EH (cell line): Measurements from ENCODE around the gene LRRC8B.

ENCODE experiments used
- DNase-seq: peaks from one replicate; pipeline ENCODE4 v3.0.0-alpha.2; 2015; ENCODE audit warnings: low read depth

Gene LRRC8B

DNA sequence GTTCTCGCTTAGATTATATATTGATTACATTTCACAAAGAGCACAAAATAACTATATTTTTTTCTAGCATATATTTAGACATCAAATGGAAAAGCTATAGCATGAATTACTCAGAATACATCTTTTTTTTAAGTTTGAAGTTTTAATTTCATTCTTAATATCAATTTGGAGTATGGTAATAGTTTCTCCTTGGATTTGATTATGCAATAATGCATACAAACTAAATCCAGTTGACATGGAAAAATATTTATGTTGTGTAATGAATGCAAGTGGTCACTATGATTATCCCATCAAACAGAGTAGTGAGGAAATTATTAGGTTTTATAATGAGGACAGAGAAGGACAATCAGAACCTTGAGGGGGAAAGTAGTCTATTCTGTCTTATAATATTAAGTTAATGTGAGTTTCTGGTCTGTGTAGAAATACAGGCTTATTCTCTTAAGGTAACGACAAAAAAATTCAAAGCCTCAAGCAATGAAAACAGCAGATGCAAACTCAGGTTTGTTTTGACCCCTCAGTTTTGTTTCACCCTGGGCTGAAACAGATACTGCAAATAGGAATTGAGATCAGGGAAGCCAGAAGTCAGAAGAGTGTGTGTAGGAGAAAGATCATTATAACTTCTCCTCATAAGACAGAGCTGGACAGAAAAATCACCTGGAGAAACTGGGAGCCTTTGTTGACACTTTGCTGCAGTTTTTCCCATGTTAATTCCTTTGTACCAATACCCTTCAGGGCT, 23.7 kb downstream of the LRRC8B start:
- no peak for DNase-seq

DNA sequence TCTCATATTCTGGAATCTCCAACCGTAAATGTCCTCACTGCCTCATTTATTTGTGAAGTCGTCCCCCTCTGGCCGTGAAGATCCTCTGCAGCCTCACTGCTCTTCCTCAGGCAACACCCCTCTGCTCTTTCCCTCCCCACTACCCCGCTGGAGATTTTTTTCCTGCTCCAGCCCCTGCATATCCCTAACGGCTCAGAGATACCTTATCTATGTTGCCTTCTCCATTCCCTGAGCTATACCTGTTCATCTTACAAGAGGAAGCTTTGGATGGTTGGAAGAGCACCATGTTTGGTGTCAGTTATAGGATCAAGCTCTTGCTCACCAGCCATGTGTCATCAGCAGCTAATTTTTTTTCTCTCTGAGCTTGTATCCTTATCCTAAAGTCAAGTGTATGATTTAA, 26.4 kb downstream of the LRRC8B start:
- no peak for DNase-seq

DNA sequence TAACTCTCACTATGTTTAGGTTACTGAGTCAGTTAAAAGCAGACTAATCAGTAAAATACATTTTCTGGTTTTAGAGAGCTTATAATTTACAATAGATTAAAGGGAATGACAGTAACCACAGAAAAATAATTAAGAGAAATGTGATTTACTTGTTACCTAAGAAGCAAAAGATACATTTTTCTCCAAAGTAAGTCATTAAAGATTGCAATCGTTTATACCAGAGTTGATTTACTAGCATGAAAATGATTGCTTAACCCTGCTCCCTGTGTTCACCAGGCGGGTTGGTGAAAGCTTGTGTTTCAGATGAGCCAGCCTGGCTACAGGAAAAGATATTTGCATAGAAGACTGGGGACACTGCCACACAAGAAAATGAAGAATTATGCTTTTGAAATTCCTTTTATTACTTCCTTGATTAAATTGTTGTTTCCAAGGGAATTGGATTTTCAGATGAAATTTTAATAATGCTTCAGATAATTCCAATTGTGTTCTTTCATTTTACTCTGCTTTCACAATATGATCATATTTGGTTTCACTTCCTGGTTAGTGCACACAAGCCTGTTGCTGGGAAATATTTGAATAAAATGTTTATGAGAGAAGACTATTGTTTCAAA, 27.9 kb downstream of the LRRC8B start:
- no peak for DNase-seq

DNA sequence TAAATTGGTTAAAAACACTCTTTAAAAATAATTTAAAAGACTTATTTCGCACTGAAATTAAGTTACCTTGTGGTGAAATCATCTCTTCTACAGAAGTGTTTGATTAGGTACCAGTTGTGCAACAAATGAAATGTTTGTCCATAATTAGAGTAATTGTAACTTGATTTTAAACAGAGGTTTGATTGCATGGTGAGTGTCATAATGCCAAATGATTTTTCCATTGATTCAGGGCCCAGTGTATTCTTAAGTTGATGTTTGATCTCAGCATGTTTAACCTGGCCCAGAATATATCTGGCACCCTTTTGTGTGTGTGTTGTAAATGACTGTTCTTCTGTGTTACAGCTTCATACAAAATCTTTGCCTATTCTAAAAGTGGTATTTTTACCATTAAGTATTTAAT, 28.5 kb downstream of the LRRC8B start:
- no peak for DNase-seq

DNA sequence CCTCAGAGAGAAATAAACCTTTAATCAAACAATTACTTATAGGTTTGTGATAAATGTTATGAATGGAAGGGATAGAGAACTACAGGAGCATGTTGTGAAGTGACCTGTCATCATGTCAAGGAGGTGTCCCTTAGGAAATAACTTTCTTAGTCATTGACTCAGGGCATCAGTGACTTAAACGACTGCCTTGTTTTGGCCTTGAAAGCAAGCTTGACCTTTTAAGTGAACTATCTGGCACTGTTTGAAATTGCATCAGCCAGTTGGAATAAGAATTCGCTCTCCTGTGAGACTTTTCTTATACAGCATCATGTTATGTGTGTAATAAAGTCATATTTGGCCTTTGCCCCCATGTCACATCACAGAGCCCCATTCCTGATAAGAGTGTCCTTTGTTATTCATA, 30.9 kb downstream of the LRRC8B start:
- DNase-seq = no peak

DNA sequence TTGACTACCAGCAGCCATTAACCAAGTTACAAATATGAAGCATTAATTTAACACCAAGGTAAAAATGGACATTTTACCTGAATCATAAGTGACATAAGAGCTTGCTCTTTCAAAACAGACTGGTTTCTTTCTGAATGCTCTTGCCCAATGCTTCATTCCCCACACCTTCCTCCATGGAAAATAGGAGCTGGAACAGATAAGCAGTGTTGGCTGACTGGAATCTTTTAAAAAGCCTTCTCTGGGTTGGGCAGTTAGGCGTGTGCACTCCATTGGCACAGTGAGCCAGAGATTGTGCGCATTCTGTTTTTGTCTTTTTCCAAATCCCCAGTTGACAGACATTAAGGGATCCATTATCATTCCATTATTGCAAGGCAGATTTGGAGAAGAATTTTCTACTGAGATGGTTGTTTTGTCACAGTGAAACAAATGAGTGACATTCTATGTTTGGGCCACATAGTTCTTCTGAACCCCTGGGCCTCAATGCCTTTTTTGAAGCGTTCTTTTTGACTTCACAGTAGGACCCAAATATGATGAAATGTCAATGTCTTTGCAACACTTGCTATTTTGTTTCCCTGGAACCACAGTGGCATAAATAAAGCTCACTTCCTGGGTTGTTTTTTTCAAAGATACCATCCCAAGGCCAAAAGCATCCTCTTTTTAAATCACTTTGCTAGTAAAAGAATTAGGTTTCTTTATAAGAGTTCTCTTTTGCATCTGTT, 32.3 kb downstream of the LRRC8B start:
- DNase-seq = no peak

DNA sequence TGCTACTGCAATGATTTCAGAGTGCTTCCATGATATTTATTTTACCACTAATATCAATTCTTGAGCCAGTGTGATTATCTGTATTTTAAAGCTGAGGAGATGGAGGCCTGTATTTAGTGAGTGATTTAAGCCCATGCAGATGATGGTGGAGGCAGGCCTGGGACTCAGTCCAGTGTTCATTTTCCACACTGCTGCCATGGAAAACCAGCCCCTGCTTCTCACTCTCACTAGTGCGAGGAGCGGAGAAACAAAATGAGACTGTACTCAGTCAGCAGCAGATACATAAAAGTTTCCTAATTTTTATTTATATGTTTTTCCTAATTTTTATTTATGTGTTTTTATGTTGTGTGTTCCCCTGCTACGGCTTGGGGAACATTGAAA, 32.8 kb downstream of the LRRC8B start:
- no peak for DNase-seq

DNA sequence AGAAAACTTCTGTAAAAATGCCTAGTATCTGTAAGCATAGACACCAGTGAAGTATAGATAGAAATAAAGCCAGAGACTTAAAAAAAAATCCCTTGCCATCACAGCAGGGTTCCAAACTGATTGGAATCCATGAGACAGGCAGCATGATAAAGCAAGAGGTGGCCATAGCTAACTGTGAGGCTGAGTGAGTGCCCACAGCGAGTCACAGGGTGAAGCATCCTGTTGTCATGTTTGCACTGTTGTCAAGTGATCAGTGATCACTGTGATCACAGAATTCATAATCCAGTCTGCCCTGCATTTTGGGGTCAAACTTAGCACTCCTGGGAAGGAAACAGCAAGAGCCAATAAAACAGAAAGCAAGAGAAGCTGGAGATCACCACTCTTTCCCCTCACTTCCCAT, 33.3 kb downstream of the LRRC8B start:
- DNase-seq = no peak

DNA sequence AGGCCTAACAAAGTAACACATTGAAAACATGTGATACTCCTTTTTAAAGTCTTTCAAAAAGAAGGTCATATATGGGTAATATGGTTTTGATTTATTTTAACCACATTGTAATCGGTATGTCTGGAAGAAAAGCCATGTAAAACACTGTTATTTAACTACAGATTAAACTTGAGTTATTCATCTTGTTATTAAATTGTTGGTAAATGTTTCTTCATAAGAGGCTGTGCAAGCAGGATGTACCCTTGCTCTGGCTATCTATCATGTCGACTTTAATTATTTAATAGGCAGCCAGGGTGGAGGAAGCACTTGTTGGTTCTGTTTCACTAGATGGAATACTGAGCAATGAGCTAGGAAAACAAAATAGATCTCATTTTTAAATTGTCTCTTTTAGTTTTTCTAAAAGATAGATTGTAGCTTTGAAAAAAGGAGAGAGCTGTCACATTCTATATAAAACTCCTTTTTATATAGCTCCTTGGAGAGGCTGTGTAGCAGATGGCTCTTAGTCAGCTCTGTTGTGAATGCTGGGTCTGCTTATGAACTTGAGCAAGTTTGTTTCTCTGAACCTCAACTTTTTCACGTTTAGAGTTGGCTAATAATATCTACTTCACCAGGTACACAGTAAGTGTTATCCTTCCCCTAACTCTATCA, 39.5 kb downstream of the LRRC8B start:
- DNase-seq = no peak

DNA sequence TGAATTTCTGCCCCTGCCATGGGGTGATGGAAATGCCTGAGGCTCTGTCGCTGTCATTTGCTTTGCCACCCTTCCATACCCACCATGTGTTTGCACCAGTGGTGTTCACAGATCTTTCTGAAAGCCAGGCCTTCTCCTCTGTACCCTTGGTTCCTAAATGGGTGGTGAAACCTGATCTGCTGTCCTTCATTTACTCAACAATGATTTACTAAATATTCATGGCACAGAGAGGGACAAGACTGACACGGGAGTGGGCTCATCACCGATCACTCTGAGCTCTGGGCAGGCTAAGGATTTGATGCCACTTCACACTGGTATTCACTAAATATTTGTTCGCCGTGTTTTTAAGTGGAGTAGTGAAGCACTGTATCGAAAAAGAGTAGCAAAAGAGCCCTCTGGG, 40.9 kb downstream of the LRRC8B start:
- DNase-seq = no peak

DNA sequence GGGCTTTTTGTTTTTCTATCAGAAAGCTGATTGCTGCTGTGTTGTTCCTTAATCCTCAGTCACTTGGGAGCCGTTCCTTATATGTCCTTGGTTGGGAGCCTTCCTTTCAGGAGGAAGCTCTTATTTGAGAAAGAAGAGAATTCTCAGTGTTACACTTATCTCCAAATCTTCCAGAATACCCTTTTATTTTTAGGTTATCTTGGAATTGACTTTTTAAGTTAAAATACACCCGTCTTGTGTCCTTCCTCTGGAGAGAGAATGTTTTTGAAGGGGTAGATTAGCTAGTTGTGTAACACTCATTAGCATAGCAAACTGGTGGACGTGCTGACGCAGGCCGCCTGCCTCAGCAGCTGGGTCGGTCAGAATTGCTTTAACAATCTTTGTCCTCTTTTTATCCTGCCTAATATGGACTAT, 42.1 kb downstream of the LRRC8B start:
- no peak for DNase-seq

DNA sequence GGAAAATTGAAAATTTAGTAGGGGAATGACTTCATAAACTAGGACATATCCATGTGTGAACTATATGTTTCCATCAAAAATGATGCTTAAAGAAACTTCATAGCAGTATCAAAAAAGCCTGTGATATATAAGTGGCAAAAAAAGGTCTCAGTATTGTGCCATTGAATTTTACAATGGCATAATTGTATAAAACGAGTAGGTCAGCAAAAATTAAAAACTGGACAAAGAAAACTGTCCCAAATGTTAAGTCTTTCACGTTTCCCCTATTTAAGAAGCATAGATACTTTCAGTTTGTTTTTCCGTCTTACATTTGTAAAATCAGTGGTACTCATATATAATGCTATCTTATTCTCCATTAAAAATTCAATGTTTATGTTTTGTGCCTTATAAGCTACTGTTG, 43.2 kb downstream of the LRRC8B start:
- no peak for DNase-seq

DNA sequence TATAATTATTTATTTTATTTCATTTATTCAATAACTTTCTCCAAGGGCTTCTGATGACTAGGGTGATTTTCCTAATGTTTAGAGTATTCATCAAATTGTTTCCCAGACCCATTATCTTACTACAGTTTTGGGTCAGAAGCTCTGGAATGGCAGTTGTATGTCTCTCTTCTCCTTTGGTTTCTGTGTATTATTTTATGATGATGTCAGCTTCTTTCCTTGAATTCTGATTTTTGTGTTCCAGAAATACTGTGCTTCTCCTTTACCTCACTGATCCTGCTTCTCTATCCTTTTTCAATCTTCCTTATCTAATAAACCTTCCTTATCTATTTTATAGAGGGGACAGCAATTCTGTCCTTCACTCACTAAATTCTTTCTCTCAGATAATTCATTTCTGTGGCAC, 48.8 kb downstream of the LRRC8B start:
- DNase-seq = no peak

DNA sequence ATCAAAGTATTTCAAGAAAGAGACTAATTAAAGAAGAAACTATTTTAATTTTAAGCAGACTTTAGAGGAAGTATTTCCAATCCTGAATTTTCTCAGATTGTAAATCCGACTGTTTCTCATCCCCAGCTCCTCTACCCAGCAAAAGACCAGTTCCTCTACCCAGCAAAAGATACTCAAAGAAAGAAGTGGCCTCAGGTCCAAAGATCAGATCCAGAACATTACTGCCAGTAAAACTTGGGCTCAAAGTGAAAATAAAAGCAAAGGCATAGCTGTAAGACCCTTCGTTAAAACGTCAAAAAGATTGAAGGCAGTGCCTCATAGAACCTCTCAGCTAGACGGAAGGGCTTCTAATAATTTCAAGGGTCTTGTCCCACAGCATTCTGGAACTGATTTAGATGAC, 50.0 kb downstream of the LRRC8B start:
- DNase-seq = no peak

DNA sequence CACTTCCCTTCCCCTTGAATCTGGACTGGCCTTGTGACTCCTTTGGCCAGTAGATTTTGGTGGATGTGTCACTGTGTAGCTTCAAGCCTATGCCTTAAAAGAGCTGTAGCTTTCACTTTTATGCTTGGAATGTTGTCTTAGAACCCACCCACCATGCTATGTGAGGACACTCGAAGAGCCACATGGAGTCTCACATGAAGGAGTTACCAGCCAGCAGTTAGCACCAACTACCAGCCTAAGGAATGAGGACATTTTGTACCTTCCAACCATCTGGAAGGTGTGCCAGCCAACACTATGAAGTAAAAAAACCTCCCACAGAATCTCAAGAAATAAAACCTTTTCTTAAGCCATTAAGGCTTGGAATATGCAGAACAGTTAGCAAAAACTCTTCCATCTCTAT, 50.6 kb downstream of the LRRC8B start:
- no peak for DNase-seq

DNA sequence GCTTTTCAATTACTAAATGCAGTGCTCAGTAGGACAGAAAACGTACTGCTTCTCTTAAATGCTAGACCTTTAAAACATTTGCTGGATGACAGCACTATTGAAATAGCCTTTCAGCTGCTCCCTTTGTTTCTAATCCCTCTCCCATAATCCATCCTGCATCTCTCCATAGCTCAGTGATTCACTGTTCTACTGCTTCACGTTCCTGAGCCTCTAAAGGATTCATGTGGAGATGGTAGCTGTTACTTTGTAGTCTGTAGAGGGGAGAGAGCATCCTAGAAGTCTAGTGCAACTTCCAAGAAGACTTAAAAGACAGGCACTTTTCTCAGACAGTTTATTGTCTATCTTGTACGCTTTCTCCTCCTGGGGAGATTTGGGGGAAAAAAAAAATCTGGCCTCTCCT, 51.4 kb downstream of the LRRC8B start:
- DNase-seq = no peak

DNA sequence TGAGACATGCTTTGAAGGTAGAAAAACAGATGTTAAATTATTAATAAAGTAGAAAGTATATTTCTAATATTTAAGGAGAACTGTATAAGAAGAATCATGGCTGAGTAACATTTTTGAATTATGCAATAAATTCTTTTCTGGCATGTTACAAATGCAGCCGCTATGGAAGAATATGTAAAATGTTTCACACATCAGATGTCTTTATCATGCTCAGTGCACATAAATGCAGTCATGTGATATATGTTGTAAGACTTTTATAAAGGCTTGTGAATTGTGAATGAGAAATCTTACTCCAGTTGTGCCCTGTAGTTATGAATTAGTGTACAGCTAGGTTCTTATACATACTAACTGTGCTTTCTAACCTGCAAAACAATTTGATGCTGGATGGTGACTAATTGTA, 53.5 kb downstream of the LRRC8B start:
- DNase-seq = no peak

DNA sequence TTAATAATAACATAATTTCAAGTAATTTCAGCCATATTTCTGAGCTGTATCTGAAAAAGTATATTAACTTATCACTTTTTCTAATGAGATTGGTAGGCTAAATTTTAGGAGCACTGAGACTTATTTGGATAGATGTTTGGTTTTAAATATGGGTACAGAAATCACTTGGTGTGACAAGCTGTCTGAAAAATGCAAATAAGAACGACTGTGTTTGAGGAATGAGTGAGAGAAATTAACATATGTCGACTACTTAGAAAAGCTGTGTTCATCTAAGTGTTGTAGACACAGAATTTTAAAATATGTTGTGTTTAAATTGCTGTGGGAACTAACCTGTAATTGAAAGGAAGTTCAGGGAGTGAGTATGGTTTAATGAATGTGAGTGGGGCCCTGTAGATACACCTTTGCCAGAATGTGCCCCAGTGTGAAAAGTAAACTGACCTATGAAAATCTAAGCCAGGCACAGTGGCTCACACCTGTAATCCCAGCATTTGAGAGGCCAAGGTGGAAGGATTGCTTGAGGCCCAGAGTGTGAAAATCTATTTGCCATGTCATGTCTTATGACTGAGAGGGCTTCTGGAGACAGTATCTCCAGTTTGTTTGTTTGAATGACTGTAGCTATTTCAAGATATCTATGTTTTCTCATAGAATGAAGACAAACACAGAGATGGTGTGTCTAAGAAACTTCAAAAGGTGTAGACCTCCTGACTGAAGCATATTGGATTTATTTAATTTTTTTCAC, 54.5 kb downstream of the LRRC8B start:
- DNase-seq = no peak

DNA sequence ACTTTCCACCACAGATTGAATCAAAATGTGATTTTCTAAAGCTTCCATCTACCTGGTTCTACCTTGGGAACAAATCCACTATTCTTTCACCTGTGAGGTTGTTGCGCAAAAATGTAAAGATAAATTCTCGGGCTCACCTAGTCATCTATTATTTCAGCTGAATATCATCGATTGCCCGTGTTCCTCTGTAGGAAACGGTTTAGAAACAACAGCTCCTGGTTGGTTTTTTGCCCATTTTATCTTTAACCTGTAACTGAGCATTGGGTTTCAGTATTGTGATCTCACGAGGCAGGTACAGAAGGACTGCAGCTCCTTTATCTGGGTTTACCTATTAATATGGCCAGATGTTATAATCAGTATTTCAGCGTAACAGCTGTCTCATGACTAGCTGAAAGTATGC, 55.4 kb downstream of the LRRC8B start:
- no peak for DNase-seq

DNA sequence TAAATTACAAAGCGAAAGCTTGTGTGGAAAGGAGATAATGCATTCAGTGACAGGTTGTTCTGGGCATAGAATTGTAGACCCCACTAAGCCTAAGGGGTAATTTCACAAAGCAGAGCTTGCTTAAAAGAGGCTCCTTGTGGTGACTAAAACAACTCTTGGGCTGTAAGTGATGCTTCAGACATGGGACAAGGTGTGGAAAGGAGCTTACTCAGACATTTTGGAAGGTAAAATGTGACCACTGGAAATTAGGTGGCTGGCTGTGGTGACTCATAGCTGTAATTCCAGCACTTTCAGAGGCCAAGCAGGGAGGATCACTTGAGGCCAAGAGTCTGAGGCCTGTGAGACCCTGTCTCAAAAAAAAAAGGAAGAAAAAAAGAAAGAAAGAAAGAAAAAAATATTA, 57.2 kb downstream of the LRRC8B start:
- DNase-seq = no peak

DNA sequence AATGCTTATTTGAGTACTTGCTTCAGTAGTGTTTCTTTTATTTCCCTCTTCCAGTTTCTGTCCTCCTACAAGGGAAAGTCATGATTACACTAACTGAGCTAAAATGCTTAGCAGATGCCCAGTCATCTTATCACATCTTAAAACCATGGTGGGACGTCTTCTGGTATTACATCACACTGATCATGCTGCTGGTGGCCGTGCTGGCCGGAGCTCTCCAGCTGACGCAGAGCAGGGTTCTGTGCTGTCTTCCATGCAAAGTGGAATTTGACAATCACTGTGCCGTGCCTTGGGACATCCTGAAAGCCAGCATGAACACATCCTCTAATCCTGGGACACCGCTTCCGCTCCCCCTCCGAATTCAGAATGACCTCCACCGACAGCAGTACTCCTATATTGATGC, 57.9 kb downstream of the LRRC8B start:
- no peak for DNase-seq

DNA sequence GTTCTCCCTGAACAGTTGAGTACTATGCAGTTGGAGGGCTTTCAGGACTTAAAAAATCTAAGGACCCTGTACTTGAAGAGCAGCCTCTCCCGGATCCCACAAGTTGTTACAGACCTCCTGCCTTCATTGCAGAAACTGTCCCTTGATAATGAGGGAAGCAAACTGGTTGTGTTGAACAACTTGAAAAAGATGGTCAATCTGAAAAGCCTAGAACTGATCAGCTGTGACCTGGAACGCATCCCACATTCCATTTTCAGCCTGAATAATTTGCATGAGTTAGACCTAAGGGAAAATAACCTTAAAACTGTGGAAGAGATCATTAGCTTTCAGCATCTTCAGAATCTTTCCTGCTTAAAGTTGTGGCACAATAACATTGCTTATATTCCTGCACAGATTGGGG, 59.6 kb downstream of the LRRC8B start:
- no peak for DNase-seq
